ENCODE data around the gene TRIM75. TPM values are rescaled to one million over a fixed set of nuclear protein-coding genes. Genes with fewer than 3 reads are reported as not detected.
"Not testable (repeated sequence)": the region's sequence is repeated elsewhere in the genome, so short reads cannot be mapped to it uniquely, and the experiment has no call there.

TRIM75 gene
- total RNA-seq = not detected
- long read RNA-seq = 0 reads

GRCh38 chr4:165053645-165054044, at the start of gene TRIM75:
TRIM75 (plus strand) TSS chr4:165053866; CDS start chr4:165059148, 5,282 bp downstream.
- intact Hi-C loops (cut with DNase I) = no loop called here
- no peak for DNase-seq (ENCODE audit: low spot score)

DNA sequence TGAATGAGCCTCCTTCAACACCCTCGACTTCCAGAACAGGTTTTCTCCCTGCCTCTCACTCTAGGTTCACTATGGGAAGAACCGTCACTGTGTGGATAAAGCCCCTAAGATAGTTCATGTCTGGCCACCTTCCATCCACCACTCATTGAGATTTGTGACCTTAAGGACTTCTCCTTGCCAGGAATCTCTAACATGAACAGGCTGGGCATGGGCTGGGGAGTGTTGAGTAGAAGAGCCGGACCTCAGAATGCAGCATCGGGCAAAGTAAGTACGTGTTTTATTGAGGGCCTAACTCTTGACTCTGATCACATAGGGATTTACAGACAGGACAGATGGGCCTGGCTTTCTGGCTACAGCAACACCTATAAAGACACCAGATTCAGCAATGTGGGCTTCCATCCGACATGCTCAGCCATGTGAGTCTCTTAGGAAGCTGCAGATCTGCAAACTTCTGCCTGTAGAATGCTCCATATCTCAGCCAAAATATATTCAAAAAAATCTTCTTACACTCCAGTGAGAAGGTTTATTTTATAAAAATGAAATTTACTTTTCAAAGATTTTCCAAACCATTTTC, 48.2 kb upstream of the TRIM75 start:
- intact Hi-C loops (cut with DNase I) = no loop called here
- no peak for DNase-seq (ENCODE audit: low spot score)

GRCh38 chr4:165006456-165006855, 47.2 kb upstream of the TRIM75 start:
- intact Hi-C loops (cut with DNase I) = no loop called here
- no peak for DNase-seq (ENCODE audit: low spot score)

- intact Hi-C loops (cut with DNase I) = no loop called here
These were observed 46.8 kb upstream of the TRIM75 start for GRCh38 chr4:165006886-165007285.

DNA sequence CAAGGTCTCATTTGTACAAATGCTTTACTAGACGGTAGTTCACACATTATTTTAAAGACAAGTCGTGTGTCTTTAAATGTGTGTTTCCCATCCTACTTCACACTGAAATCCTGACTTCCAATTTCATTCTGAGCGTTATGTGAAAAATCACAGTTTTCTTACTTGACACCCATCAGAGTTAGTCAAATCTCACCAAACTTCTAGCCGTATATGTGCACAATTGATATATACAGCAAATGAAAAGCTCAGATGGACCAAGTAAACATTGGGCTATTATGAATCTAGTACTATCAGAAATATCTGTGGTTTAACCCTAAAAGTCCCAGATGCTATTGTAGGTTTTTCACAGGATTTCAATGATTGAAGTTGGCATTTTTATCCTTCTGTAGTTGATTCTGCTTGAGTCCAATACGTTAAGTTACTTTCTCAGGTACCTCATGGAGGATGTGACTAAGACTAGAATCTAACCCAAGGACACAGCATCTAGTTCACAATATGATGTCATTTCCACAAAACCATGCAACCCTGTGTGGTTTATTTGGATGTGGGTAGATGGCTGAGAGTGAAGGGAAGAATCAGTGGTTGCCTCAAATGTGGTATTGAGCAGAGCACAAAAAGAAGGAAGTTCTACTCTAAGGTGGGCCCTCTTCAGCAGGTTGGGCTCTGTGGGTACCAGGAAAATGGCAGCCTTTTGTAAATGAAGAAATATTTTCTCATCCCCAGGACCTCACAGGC, 44.0 kb upstream of the TRIM75 start:
- intact Hi-C loops (cut with DNase I) = no loop called here
- DNase-seq (ENCODE audit: low spot score) = no peak

More at GRCh38 chr4:165006886-165007285, 46.8 kb upstream of the TRIM75 start:
- DNase-seq (ENCODE audit: low spot score) = no peak

GRCh38 chr4:165010487-165010886, 43.2 kb upstream of the TRIM75 start:
- no peak for DNase-seq (ENCODE audit: low spot score)
- intact Hi-C loops (cut with DNase I) = no loop called here

GRCh38 chr4:165010991-165011390, 42.7 kb upstream of the TRIM75 start:
- intact Hi-C loops (cut with DNase I) = no loop called here
- DNase-seq (ENCODE audit: low spot score) = no peak

DNA sequence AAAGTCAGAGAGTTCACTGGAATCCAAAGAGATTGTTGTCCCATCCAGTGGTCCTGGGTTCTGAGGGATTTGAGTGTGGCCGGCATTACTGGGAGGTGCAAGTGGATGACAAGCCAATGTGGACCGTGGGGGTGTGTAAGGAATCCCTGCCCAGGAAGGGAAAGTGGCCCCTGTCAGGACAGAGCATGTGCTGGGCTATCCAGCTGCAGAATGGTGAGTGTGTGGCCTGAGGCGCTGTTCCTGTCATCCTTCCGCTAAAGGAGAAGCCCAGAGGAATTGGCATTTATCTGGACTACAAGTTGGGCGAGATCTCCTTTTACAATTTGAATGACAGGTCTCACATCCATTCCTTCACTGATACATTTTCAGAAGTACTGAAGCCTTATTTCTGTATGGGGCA, 42.3 kb upstream of the TRIM75 start:
- intact Hi-C loops (cut with DNase I) = no loop called here
- DNase-seq (ENCODE audit: low spot score) = no peak

DNA sequence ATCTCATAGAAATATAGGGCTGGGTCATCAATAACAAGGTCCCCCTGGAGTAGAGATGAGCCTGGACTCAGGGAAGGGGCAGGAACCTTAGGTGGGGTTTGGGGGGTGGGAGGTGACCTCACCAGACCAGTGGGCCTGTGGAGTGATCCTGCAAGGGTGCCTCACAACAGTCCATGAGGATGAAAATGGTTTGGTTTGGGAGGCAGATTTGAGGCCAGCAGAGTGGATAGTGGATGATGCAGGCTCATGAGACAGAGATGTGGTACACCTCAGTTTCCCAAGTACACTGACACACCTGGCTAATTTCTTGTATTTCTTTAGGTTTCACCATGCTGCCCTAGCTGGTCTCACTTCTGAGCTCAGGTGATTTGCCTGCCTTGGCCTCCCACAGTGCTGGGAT, 40.0 kb upstream of the TRIM75 start:
- intact Hi-C loops (cut with DNase I) = no loop called here
- no peak for DNase-seq (ENCODE audit: low spot score)

- no peak for DNase-seq (ENCODE audit: low spot score)
- intact Hi-C loops (cut with DNase I) = no loop called here
These were observed 36.7 kb upstream of the TRIM75 start for GRCh38 chr4:165016971-165017370.

DNA sequence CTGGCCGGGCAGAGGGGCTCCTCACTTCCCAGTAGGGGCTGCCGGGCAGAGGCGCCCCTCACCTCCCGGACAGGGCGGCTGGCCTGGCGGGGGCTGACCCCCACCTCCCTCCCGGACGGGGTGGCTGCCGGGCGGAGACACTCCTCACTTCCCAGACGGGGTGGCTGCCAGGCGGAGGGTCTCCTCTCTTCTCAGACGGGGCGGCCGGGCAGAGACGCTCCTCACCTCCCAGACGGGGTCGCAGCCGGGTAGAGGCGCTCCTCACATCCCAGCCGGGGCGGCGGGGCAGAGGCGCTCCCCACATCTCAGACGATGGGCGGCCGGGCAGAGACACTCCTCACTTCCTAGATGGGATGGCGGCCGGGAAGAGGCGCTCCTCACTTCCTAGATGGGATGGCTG, 33.7 kb upstream of the TRIM75 start:
- intact Hi-C loops (cut with DNase I); DNase-seq (ENCODE audit: low spot score): not testable (repeated sequence)

- DNase-seq (ENCODE audit: low spot score); intact Hi-C loops (cut with DNase I): not testable (repeated sequence)
These were observed 27.9 kb upstream of the TRIM75 start for GRCh38 chr4:165025782-165026181.

GRCh38 chr4:165027762-165028402, 25.8 kb upstream of the TRIM75 start:
- no peak for DNase-seq (ENCODE audit: low spot score)
- intact Hi-C loops (cut with DNase I) = no loop called here

DNA sequence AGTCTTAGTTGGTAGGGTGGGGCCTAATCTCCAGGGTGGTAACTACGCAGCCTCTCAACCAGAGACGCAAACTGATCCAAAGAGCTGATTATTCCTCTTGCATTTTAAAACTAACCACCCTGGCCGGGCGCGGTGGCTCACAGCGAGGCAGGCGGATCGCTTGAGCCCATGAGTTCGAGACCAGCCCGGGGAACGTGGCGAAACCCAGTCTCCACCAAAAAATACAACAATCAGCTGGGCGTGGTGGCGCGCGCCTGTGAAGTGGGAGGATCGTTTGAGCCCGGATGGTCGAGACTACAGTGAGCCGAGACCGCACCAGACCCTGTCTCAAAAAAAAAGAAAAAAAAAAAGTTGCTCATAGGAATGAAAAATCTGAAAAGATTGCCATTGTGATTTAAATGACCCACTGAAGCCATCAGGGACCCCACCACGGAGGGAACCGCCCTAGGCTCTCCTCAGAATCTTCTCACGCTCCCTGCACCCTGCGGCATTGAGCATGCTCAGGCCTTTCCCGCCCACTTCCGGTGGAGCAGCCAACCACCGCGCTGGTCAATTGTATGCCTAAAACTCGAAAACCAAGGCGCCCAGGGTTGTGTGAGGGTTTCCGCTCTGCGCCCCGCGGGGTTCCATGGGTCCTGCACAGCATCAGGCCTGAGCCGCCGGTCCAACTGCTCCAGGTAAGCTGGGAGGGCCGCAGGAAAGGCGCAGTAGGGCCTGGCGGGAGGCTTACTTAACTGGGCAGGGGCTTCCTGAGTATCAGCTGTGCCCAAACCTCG, 22.0 kb upstream of the TRIM75 start, which contains the start of gene TRIM60:
Gene TRIM60, plus strand, starts transcription at position 564 of the 776 bp plus-strand sequence. CDS start 8,074 bp downstream, outside the sequence.
- no peak for DNase-seq (ENCODE audit: low spot score)
- intact Hi-C loops (cut with DNase I) = no loop called here

DNA sequence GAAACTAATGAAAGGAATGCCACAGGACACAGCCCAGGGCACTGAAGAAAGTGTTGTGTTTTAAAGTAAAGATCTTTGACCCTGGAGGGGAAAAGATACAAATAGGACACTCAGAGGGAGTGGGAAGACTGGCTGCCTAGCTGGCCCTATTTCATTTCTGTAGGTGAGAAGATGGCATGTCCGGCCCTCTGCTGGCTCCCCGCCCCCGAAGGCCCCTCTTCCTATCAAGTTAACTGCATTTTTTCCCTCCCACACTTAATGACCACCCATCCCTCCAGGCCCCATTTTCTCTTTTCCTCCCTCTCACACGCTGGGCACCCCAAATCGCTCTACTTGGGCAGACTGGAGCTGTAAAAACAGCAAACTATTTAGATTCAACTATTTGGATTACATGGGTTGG, 5.5 kb upstream of the TRIM75 start:
- intact Hi-C loops (cut with DNase I) = no loop called here
- DNase-seq (ENCODE audit: low spot score) = no peak

DNA sequence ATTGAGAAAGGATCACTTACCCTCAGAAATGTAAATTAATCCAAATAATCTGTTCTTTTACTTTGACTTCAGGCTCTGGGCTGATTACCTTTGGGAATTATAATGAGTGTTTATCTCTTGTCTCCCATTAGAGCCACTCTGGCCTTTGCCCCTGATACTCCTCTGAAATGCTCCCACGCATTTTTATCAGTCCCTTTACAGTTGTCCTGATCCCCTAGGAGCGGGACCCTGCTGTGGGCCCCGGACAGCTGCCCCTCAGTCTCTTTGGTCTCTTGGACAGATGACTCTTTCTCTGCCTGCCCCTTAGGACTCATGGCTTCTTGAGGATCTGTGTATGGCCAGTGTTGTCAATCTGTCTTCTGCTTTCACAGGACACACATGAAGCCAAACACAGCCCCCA, 1.0 kb upstream of the TRIM75 start:
- intact Hi-C loops (cut with DNase I) = no loop called here

DNA sequence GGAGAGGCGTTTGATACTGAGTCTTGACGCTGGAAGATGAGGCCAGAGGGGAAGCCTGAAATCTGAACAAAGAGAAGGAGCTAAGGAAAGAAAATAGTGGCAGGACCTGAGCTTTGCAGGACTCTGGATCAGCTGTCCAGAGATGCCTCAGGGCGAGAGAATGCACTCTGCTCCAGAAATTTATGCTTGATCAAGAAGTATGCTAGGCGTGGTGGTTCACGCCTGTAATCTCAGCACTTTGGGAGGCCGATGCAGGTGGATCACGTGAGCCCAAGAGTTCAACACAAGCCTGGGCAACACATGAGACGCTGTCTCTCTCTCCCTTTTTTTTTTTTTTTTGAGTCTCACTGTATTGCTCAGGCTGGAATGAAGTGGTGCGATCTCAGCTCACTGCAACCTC, 1.9 kb downstream of the TRIM75 start:
- no peak for DNase-seq (ENCODE audit: low spot score)
- intact Hi-C loops (cut with DNase I) = no loop called here

More for the DNA sequence above, 1.0 kb upstream of the TRIM75 start:
- no peak for DNase-seq (ENCODE audit: low spot score)

DNA sequence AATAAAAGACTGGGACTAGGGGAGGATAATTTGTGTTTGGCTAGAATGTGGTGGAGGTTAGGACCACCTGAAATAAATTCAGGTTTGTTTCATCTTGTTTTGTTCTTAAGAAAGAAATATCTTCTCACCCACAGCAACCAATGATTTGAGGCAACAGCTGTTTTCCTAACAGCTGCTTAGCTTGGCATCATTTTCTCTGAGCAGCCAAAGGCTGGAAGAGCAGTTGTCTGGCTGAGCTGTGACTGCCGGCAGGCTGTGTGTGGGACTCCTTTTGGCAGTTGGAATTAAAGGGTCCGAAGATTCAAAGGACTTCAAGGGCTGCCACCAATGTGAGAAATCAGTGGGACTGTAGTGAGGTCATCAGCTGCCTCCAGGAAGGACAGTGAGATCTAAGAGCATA, 5.0 kb downstream of the TRIM75 start:
- no peak for DNase-seq (ENCODE audit: low spot score)
- intact Hi-C loops (cut with DNase I) = no loop called here

DNA sequence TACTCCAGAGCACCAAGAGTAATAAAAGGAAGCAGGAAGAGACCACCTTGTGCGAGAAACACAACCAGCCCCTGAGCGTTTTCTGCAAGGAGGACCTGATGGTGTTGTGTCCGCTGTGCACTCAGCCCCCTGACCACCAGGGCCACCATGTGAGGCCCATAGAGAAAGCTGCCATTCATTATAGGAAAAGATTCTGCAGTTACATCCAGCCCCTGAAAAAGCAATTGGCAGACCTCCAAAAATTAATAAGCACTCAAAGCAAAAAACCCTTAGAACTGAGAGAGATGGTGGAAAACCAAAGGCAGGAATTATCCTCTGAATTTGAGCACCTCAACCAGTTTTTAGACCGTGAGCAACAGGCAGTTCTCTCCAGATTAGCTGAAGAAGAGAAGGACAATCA, 5.7 kb downstream of the TRIM75 start:
- intact Hi-C loops (cut with DNase I) = no loop called here
- DNase-seq (ENCODE audit: low spot score) = no peak

DNA sequence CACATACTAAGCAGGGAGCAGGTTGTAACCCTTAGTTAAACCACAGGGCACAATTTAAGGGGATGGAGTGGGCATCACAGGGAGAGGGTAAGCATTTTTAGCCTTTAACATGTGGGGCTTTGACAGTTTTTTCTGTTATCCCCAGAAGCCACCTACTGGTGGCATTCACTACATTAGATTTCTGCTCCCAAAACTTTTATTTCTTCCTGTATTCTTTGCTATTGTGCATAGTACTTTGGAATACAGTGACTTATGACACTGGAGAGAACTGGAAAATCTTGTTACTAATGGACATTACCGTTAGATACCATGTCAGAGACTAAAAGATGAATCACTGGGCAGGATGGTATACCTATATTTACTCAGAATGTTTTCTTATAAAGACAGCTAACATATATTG, 7.3 kb downstream of the TRIM75 start:
- intact Hi-C loops (cut with DNase I) = no loop called here
- no peak for DNase-seq (ENCODE audit: low spot score)
